ENCODE data around the gene UGT2B28.
"Not testable (repeated sequence)": the region's sequence is repeated elsewhere in the genome, so short reads cannot be mapped to it uniquely, and the experiment has no call there.

DNA sequence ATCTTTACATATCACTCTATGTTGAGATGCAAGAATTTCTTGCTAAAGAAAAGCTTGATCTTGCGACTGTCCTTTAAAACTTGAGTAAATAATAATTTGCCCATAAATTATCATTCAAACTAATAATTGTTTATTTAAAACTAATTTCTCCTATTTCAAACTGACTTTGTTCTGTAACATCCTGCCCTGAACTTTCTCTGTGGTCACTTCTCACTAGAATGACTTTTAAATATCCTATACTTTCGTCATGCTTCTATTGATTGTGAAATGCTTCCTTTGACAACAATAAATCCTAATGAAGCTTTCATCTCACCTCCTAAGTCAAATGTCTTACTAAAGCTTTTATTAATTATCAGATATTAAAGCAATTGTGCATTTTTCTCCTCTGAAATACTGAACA, 38.5 kb upstream of the UGT2B28 start:
- TF ChIP-seq, protein P1, sequence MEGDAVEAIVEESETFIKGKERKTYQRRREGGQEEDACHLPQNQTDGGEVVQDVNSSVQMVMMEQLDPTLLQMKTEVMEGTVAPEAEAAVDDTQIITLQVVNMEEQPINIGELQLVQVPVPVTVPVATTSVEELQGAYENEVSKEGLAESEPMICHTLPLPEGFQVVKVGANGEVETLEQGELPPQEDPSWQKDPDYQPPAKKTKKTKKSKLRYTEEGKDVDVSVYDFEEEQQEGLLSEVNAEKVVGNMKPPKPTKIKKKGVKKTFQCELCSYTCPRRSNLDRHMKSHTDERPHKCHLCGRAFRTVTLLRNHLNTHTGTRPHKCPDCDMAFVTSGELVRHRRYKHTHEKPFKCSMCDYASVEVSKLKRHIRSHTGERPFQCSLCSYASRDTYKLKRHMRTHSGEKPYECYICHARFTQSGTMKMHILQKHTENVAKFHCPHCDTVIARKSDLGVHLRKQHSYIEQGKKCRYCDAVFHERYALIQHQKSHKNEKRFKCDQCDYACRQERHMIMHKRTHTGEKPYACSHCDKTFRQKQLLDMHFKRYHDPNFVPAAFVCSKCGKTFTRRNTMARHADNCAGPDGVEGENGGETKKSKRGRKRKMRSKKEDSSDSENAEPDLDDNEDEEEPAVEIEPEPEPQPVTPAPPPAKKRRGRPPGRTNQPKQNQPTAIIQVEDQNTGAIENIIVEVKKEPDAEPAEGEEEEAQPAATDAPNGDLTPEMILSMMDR (IDR thresholded peaks at IDR 0.05), result not testable (repeated sequence)
- TF ChIP-seq EP300, POLR2A, POLR2AphosphoS5 (IDR thresholded peaks at IDR 0.05): not testable (repeated sequence)

Data from suprapubic skin (tissue), 4 donors.